Ecto neural progenitor cell (in vitro differentiated cells): ENCODE results near the gene CCDC137.

ENCODE experiments used
- DNase-seq: peaks from one replicate; pipeline ENCODE4 v3.0.0-alpha.2; 2018; ENCODE audit warnings: low spot score

The CCDC137 gene

DNA sequence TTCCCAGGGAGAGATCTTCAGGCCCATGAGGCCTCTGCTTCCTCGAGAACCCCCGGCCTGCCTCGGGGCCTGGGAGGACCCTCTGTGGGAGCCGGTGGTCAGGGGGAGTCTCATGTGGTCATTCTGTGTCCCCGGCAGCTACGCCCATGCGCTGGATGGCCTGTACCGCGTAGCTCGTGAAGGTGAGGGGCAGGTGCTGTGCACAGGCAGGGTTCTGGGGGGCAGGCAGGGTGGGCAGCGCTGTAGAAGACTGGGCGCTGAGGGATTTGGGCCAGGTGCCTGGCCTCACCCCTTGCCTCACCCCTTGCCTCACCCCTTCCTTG lies 50.1 kb downstream of the CCDC137 start:
- DNase-seq, result no peak

- DNase-seq, result no peak
These were observed 50.7 kb downstream of the CCDC137 start for GRCh38 chr17:81717049-81717765.

DNA sequence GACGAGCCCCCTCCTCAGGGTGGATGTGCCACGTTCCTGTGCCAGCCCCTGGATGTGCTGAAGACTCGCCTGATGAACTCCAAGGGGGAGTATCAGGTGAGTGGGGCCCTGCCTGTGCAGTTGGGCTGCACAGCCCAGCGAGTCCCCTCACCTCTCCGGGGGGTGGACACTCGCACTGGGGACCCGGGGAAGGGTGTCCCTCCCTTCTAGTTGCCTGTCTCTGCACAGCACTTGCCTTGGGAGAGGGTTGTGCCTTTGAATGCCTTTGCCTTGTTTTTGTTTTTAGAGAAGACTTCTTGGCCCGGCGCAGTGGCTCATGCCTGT lies 51.2 kb downstream of the CCDC137 start:
- DNase-seq, result no peak

- DNase-seq, result no peak
These were observed 53.1 kb downstream of the CCDC137 start for GRCh38 chr17:81719410-81720266.

DNA sequence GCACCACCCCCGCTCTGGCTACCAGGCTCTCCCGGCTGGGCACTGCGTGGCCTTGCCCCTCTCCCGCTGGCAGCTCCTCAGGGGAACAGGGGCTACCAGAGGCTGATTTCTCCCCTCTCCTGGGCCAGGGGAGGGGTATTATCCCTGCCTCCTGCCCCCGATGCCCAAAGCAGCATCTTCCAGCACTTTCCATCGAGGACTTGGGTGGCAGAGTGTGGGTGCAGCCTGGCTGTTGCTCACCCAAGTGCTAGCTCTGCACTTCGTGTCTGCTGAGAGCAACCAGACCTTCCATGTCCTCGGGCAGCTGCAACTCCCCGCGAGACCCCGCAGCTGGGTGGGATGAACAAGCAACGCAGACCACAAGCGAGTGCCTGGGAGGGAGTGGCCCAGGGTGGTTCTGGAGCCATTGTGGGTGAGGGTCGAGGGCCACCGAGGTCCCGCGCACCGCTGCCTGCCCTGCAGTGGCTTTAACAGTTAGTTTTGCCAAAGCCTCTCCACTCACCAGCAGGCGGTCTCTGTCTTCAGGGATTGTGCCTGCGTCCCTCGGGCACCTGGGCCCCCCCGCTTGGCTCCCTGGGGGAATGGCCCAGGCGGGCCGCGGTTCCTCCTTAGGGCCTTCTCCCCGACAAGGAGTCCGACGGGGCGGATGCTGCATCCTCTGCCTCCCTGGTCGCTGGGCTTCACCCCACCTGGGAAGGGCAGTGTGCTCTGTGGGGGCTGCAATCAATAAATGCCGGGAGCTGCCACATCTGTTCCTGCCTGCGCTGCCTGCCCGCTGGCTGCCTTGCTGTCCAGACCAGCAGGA lies 53.9 kb downstream of the CCDC137 start:
- no peak for DNase-seq

DNA sequence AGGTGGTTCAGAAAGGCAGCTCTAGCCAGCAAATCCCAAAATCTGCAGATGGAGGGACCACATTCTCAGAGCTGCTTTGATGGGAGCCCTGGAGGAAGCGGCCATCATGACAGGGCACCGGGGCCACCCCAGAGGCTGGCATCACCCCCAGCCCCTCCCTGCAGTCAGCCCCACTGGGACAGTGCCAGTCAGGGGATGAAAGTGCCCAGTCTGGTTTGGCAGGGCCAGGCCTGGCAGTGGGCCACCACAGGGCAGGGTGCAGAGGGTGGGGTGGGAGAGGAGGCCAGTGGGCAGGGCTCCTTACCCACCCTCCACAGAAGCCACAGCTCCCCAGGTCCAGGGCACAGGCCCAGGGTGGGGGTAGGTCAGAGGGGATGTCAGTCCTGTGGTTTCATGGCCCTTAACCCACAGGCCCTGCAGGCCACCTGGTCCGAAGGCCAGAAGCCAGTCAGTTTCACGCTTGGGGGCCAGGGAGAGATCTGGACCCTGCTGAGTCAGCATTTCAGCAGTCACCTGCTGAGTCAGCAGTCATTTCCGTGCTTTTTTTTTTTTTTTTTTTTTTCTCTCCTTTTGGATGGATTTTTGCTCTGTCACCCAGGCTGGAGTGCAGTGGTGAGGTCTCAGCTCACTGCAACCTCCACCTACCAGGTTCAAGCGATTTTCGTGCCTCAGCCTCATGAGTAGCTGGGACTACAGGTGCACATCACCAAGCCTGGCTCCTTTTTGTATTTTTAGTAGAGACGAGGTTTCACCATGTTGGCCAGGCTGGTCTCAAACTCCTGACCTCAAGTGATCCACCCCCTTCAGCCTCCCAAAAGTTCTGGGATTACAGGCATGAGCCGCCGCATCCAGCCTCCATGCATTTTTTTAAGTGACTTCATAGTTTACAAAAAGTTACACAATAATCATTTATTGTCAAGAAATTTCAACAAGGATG lies 55.9 kb downstream of the CCDC137 start:
- no peak for DNase-seq
